ENCODE data around the gene RAB2B.

RAB2B gene

GRCh38 chr14:21476925-21477681, at the start of gene RAB2B, which contains the start of gene TOX4:
Gene RAB2B (minus strand): TSS chr14:21476959. CDS start chr14:21476872, 87 bp downstream.
Gene TOX4 (plus strand): TSS chr14:21477195. CDS start chr14:21477279, 84 bp downstream.
- peak; percentile 82 to 91 for DNase-seq (ENCODE audit: low read depth in 2 of 2, low spot score in 1 of 2)

GRCh38 chr14:21525962-21526671, 49.4 kb upstream of the RAB2B start, which contains the start of gene SALL2:
Gene SALL2 (minus strand): TSS chr14:21526346. CDS start chr14:21526127, 219 bp downstream.
- peak; percentile 26 to 50 for DNase-seq (ENCODE audit: low read depth in 2 of 2, low spot score in 1 of 2)

GRCh38 chr14:21525571-21525961, 48.8 kb upstream of the RAB2B start:
- DNase-seq (ENCODE audit: low read depth in 2 of 2, low spot score in 1 of 2), result no peak

GRCh38 chr14:21524575-21525490, 48.1 kb upstream of the RAB2B start:
- no peak for DNase-seq (ENCODE audit: low read depth in 2 of 2, low spot score in 1 of 2)

GRCh38 chr14:21523203-21523602, 46.4 kb upstream of the RAB2B start:
- no peak for DNase-seq (ENCODE audit: low read depth in 2 of 2, low spot score in 1 of 2)

- DNase-seq (ENCODE audit: low read depth in 2 of 2, low spot score in 1 of 2), result no peak
These were observed 44.7 kb upstream of the RAB2B start for GRCh38 chr14:21521501-21521900.

- no peak for DNase-seq (ENCODE audit: low read depth in 2 of 2, low spot score in 1 of 2)
These were observed 44.0 kb upstream of the RAB2B start for GRCh38 chr14:21520767-21521166.

- DNase-seq (ENCODE audit: low read depth in 2 of 2, low spot score in 1 of 2), result no peak
These were observed 42.0 kb upstream of the RAB2B start for GRCh38 chr14:21518725-21519124.

- no peak for DNase-seq (ENCODE audit: low read depth in 2 of 2, low spot score in 1 of 2)
These were observed 37.6 kb upstream of the RAB2B start for GRCh38 chr14:21514341-21514740.

GRCh38 chr14:21510735-21511657, 34.2 kb upstream of the RAB2B start, which contains the start of gene METTL3:
Gene METTL3 (minus strand): TSS chr14:21511340. CDS start chr14:21511223, 117 bp downstream.
- peak; percentile 82 to 88 for DNase-seq (ENCODE audit: low read depth in 2 of 2, low spot score in 1 of 2)

GRCh38 chr14:21509432-21510143, 32.8 kb upstream of the RAB2B start:
- no peak for DNase-seq (ENCODE audit: low read depth in 2 of 2, low spot score in 1 of 2)

- DNase-seq (ENCODE audit: low read depth in 2 of 2, low spot score in 1 of 2), result no peak
These were observed 29.8 kb upstream of the RAB2B start for GRCh38 chr14:21506557-21506956.

- DNase-seq (ENCODE audit: low read depth in 2 of 2, low spot score in 1 of 2), result no peak
These were observed 28.3 kb upstream of the RAB2B start for GRCh38 chr14:21505012-21505553.

GRCh38 chr14:21503376-21503775, 26.6 kb upstream of the RAB2B start:
- no peak for DNase-seq (ENCODE audit: low read depth in 2 of 2, low spot score in 1 of 2)

GRCh38 chr14:21501568-21501967, 24.8 kb upstream of the RAB2B start:
- DNase-seq (ENCODE audit: low read depth in 2 of 2, low spot score in 1 of 2), result no peak

GRCh38 chr14:21498540-21499526, 22.1 kb upstream of the RAB2B start:
- no peak for DNase-seq (ENCODE audit: low read depth in 2 of 2, low spot score in 1 of 2)

- no peak for DNase-seq (ENCODE audit: low read depth in 2 of 2, low spot score in 1 of 2)
These were observed 19.7 kb upstream of the RAB2B start for GRCh38 chr14:21496453-21496852.
